PC-3 (cell line): ENCODE data around the gene DNPEP. TPM values are rescaled to one million over a fixed set of nuclear protein-coding genes. Genes with fewer than 3 reads are reported as not detected.

Source experiments
- ATAC-seq: fragments of 200-7000 bp; cut with Tn5 transposase; 2 replicates; pipeline ENCODE4 v1.9.1; 2020; ENCODE audit warnings: mild to moderate bottlenecking, moderate library complexity
- BruUV-seq: library from RNA; stranded (reverse); fragments of 400-500 nt; replicated peaks from 2 replicates; lab custom pipeline; 2021; lab: Mats Ljungman, UMichigan
- CTCF ChIA-PET: fragments of 300-600 bp; sonication (Branson Sonifier 250); formaldehyde crosslinking; loops from one replicate; lab custom pipeline; 2022; ENCODE audit warnings: antibody characterized with exemption; lab: Charles Lee
- POLR2A ChIA-PET: fragments of 300-600 bp; sonication (Branson Sonifier 250); formaldehyde crosslinking; loops from one replicate; lab custom pipeline; 2022; ENCODE audit warnings: antibody characterized with exemption; ENCODE audit not compliant: unreplicated experiment; lab: Charles Lee
- DNase-seq: peaks from one replicate; pipeline ENCODE4 v3.0.0-alpha.2; 2015
- H2AFZ ChIP-seq: fragments of 300-600 bp; sonication (generic); 2 replicates; pipeline ENCODE4 v1.6.0; 2016; ENCODE audit warnings: antibody characterized with exemption, low read length
- H3F3A ChIP-seq: fragments of 300-600 bp; sonication (generic); one replicate; pipeline ENCODE4 v1.6.0; 2017; ENCODE audit warnings: antibody characterized with exemption, low read length, control low read depth, mild to moderate bottlenecking; ENCODE audit not compliant: unreplicated experiment
- H3K27ac ChIP-seq: fragments of 300-600 bp; sonication (generic); 2 replicates; pipeline ENCODE4 v1.5.1; 2016; ENCODE audit warnings: mild to moderate bottlenecking, low read length
- H3K27me3 ChIP-seq: fragments of 300-600 bp; sonication (generic); 2 replicates; pipeline ENCODE4 v1.6.1; 2016; ENCODE audit warnings: low read length, mixed read lengths
- H3K36me3 ChIP-seq: fragments of 300-600 bp; sonication (generic); 2 replicates; pipeline ENCODE4 v1.6.1; 2016; ENCODE audit warnings: low read depth, mixed run types, low read length, mixed read lengths
- H3K4me1 ChIP-seq: fragments of 300-600 bp; sonication (generic); 2 replicates; pipeline ENCODE4 v1.5.1; 2016; ENCODE audit warnings: low read length; ENCODE audit not compliant: insufficient read depth
- H3K4me2 ChIP-seq: fragments of 300-600 bp; sonication (generic); 2 replicates; pipeline ENCODE4 v1.6.0; 2016; ENCODE audit warnings: low read length
- H3K4me3 ChIP-seq: fragments of 300-600 bp; sonication (generic); 2 replicates; pipeline ENCODE4 v1.5.1; 2016; ENCODE audit warnings: mild to moderate bottlenecking, low read length, mixed read lengths
- H3K79me2 ChIP-seq: fragments of 300-600 bp; sonication (generic); 2 replicates; pipeline ENCODE4 v1.6.1; 2017; ENCODE audit warnings: low read length, mixed read lengths
- H3K9ac ChIP-seq: fragments of 300-600 bp; sonication (generic); 2 replicates; pipeline ENCODE4 v1.6.0; 2016; ENCODE audit warnings: mild to moderate bottlenecking, low read length
- H3K9me2 ChIP-seq: fragments of 300-600 bp; sonication (generic); replicated peaks from 2 replicates; pipeline ENCODE4 v1.6.1; 2016; ENCODE audit warnings: mixed run types, low read length, mixed read lengths
- H3K9me3 ChIP-seq: fragments of 300-600 bp; sonication (generic); 2 replicates; pipeline ENCODE4 v1.6.1; 2016; ENCODE audit warnings: low read length, mixed read lengths
- H4K20me1 ChIP-seq: fragments of 300-600 bp; sonication (generic); 2 replicates; pipeline ENCODE4 v1.6.1; 2016; ENCODE audit warnings: low read length, mixed read lengths
- EZH2 ChIP-seq: fragments of 300-600 bp; sonication (generic); IDR thresholded peaks from one replicate; pipeline ENCODE4 v1.6.1; 2017; ENCODE audit warnings: antibody characterized with exemption, mild to moderate bottlenecking, low read length; ENCODE audit not compliant: unreplicated experiment
- EZH2phosphoT487 ChIP-seq: fragments of 300-600 bp; sonication (generic); IDR thresholded peaks from 2 replicates; pipeline ENCODE4 v1.6.1; 2018; ENCODE audit warnings: mild to moderate bottlenecking, antibody characterized with exemption, low read length, borderline replicate concordance
- intact Hi-C: fragments of 100-400 bp; cut with micrococcal nuclease; formaldehyde crosslinking; loops from 2 replicates; pipeline ENCODE4 v1.9.0; 2023
- total RNA-seq: library from RNA; depleted of rRNA; stranded (reverse); fragments of >200 nt; gene quantifications from 2 replicates; pipeline ENCODE4 v1.2.3, GENCODE V29; 2014
- TF ChIP-seq, protein P1 (sequence below): fragments of 300-600 bp; sonication (generic); conservative IDR thresholded peaks from 2 replicates; pipeline ENCODE4 v1.5.1; 2017; ENCODE audit warnings: antibody characterized with exemption, low read depth, mild to moderate bottlenecking, low read length

DNPEP gene
- total RNA-seq, 1 experiment from 2014 or later, result 114 TPM

DNA sequence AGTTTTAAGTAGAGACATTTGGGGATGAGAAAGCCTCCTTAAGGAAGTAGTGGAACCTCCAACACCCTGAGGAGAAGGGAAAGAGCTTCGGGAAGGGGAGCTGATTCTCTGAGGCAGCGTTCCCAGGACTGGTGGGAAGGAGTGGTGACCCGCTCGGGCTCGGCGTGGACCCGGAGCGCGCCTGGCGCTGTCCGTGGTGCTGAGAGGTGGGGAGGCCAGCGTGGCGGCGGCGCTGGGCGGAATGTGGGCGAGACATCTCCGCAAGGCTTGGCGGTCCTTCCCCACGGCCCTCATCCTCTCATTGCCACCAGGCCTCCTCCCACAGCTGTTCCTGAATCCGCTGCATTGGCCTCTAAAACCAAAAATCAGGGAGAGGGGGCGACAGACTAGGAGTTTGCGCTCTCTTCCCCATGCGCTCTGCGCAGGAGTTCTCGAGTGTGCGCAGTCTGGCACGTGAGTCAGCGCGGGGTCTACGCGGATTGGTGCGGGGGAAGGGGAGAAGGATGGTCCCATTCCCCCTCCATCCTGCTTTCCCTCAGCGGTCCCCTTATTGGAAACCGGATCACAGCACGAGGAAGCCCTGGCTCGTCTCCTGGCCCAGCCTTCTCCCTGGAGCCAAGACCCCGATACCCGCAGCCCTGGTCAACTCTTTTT is 56.0 kb downstream of the DNPEP start:
- Histone ChIP-seq H3K4me3 (no peak overlapping the region), H3K4me2 (no peak overlapping the region), H2AFZ (no peak overlapping the region), H3F3A (no peaks in the 10 kb centered on the region), H3K36me3 (no peaks in the 10 kb centered on the region), H4K20me1 (no peaks in the 10 kb centered on the region), H3K27me3 (peaks cover 17% of the 10 kb centered on the region), H3K4me1 (no peaks in the 10 kb centered on the region), H3K9ac (no peak overlapping the region), H3K9me2 (no peaks in the 10 kb centered on the region), H3K27ac (no peak overlapping the region), H3K79me2 (no peaks in the 10 kb centered on the region), H3K9me3 (no peaks in the 10 kb centered on the region)
- CTCF ChIA-PET, result no interaction called here
- TF ChIP-seq, protein P1, sequence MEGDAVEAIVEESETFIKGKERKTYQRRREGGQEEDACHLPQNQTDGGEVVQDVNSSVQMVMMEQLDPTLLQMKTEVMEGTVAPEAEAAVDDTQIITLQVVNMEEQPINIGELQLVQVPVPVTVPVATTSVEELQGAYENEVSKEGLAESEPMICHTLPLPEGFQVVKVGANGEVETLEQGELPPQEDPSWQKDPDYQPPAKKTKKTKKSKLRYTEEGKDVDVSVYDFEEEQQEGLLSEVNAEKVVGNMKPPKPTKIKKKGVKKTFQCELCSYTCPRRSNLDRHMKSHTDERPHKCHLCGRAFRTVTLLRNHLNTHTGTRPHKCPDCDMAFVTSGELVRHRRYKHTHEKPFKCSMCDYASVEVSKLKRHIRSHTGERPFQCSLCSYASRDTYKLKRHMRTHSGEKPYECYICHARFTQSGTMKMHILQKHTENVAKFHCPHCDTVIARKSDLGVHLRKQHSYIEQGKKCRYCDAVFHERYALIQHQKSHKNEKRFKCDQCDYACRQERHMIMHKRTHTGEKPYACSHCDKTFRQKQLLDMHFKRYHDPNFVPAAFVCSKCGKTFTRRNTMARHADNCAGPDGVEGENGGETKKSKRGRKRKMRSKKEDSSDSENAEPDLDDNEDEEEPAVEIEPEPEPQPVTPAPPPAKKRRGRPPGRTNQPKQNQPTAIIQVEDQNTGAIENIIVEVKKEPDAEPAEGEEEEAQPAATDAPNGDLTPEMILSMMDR, result no peak
- no peak for TF ChIP-seq EZH2phosphoT487
- no peak for TF ChIP-seq EZH2
- POLR2A ChIA-PET, result no interaction called here
- intact Hi-C loops, result no loop called here
- no peak for ATAC-seq
- BruUV-seq, result no TSS peak
- no peak for DNase-seq

DNA sequence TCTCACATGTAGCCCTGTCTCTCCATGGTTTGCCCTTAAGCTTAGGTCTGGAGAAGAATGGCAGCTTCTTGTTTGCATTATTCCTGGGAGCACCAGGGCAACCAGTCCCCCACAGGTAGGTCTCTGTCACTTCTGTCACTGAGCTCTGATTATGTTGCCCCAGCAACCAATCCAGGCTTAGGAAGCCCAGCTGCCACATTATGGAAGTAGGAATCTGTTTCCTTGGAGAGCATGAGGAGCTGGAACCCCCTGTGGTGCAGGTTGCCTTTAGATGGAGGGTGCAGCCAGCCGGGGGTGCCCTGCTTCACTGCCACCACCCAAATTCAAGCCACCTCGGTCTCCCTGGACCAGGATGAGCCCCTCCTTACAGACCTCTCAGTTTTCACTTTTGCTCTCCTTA is 60.0 kb downstream of the DNPEP start:
- POLR2A ChIA-PET, result no interaction called here
- BruUV-seq, result no TSS peak
- H3K9me3 ChIP-seq, result no peaks in the 10 kb centered on the region
- intact Hi-C loops, result no loop called here
- ATAC-seq, result no peak
- no peak overlapping the region for H3K9ac ChIP-seq
- DNase-seq, result no peak
- no peaks in the 10 kb centered on the region for H4K20me1 ChIP-seq
- no peaks in the 10 kb centered on the region for H3K9me2 ChIP-seq
- CTCF ChIA-PET, result no interaction called here
- TF ChIP-seq EZH2phosphoT487 (no peak), EZH2 (no peak)
- TF ChIP-seq, protein P1, result no peak
- peaks cover 29% of the 10 kb centered on the region for H3K27me3 ChIP-seq
- no peak overlapping the region for H3K4me3 ChIP-seq
- no peak overlapping the region for H3K27ac ChIP-seq
- no peaks in the 10 kb centered on the region for H3K36me3 ChIP-seq
- H3K4me1 ChIP-seq, result no peaks in the 10 kb centered on the region
- no peak overlapping the region for H3K4me2 ChIP-seq
- H2AFZ ChIP-seq, result no peak overlapping the region
- H3F3A ChIP-seq, result no peaks in the 10 kb centered on the region
- H3K79me2 ChIP-seq, result no peaks in the 10 kb centered on the region

DNA sequence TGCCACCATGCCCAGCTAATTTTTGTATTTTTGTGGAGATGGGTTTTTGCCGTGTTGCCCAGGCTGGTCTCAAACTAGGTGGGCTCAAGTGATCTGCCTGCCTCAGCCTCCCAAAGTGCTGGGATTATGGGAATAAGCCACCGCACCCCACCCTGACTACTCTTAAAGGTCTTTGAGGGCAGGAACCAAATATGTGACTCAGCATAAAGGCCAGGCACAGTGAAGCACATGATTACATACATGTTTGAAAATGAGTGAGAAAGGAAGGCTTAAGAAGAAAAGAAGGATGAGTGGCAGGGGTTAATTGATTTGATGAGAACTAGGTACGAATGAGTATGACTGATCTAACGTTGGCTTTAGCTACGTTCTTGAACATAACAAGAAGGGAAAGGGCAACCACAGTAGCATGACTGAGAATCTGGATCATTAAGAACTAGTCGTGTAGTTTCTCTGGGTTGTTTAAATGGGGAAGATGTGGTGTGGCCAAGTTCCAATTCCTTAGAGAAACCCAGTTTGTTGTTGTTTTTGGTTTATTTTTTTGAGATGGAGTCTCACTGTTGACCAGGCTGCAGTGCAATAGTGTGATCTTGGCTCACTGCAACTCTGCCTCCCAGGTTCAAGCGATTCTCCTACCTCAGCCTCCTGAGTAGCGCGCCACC is 61.9 kb downstream of the DNPEP start:
- H3K9me2 ChIP-seq, result no peaks in the 10 kb centered on the region
- ChIA-PET CTCF (no interaction called here), POLR2A (no interaction called here)
- H4K20me1 ChIP-seq, result no peaks in the 10 kb centered on the region
- no peak overlapping the region for H3K4me3 ChIP-seq
- intact Hi-C loops, result no loop called here
- no peaks in the 10 kb centered on the region for H3K4me1 ChIP-seq
- H2AFZ ChIP-seq, result no peak overlapping the region
- no peak for DNase-seq
- H3K79me2 ChIP-seq, result no peaks in the 10 kb centered on the region
- H3F3A ChIP-seq, result no peaks in the 10 kb centered on the region
- no peak overlapping the region for H3K9ac ChIP-seq
- H3K27ac ChIP-seq, result no peak overlapping the region
- H3K36me3 ChIP-seq, result no peaks in the 10 kb centered on the region
- H3K4me2 ChIP-seq, result no peak overlapping the region
- H3K9me3 ChIP-seq, result no peaks in the 10 kb centered on the region
- ATAC-seq, result no peak
- BruUV-seq, result no TSS peak
- TF ChIP-seq EZH2phosphoT487 (no peak), EZH2 (no peak)
- TF ChIP-seq, protein P1, result no peak
- H3K27me3 ChIP-seq, result peaks cover 41% of the 10 kb centered on the region
